Measurements from ENCODE around the gene LAD1. TPM values are rescaled to one million over a fixed set of nuclear protein-coding genes. Genes with fewer than 3 reads are reported as not detected.

LAD1 gene
- polyA plus RNA-seq, 4 donors, result 28.0 to 38.1 (median 31.2) TPM

GRCh38 chr1:201353186-201353940 lies 45.8 kb downstream of the LAD1 start:
- DNase-seq (ENCODE audit: low read depth in 4 of 4, low spot score in 2 of 4), result no peak

GRCh38 chr1:201351617-201352016 lies 47.5 kb downstream of the LAD1 start:
- no peak for DNase-seq (ENCODE audit: low read depth in 4 of 4, low spot score in 2 of 4)

- no peak for DNase-seq (ENCODE audit: low read depth in 4 of 4, low spot score in 2 of 4)
Observed at GRCh38 chr1:201350884-201351283, 48.2 kb downstream of the LAD1 start.

- no peak for DNase-seq (ENCODE audit: low read depth in 4 of 4, low spot score in 2 of 4)
Observed at GRCh38 chr1:201350361-201350725, 48.8 kb downstream of the LAD1 start.

- no peak for DNase-seq (ENCODE audit: low read depth in 4 of 4, low spot score in 2 of 4)
Observed at GRCh38 chr1:201349092-201349491, 50.0 kb downstream of the LAD1 start.

GRCh38 chr1:201348211-201348566 lies 50.9 kb downstream of the LAD1 start:
- DNase-seq (ENCODE audit: low read depth in 4 of 4, low spot score in 2 of 4), result no peak

- no peak for DNase-seq (ENCODE audit: low read depth in 4 of 4, low spot score in 2 of 4)
Observed at GRCh38 chr1:201347498-201348210, 51.5 kb downstream of the LAD1 start.

GRCh38 chr1:201346987-201347386 lies 52.1 kb downstream of the LAD1 start:
- no peak for DNase-seq (ENCODE audit: low read depth in 4 of 4, low spot score in 2 of 4)

GRCh38 chr1:201346337-201346939 lies 52.7 kb downstream of the LAD1 start:
- DNase-seq (ENCODE audit: low read depth in 4 of 4, low spot score in 2 of 4), result peak in 1 of 4 donors; percentile 53

GRCh38 chr1:201345081-201345355 lies 54.1 kb downstream of the LAD1 start:
- no peak for DNase-seq (ENCODE audit: low read depth in 4 of 4, low spot score in 2 of 4)

- no peak for DNase-seq (ENCODE audit: low read depth in 4 of 4, low spot score in 2 of 4)
Observed at GRCh38 chr1:201344206-201345080, 54.7 kb downstream of the LAD1 start.

- no peak for DNase-seq (ENCODE audit: low read depth in 4 of 4, low spot score in 2 of 4)
Observed at GRCh38 chr1:201341377-201341776, 57.7 kb downstream of the LAD1 start.

- DNase-seq (ENCODE audit: low read depth in 4 of 4, low spot score in 2 of 4), result no peak
Observed at GRCh38 chr1:201336711-201337450, 62.2 kb downstream of the LAD1 start.

GRCh38 chr1:201335901-201336300 lies 63.2 kb downstream of the LAD1 start:
- DNase-seq (ENCODE audit: low read depth in 4 of 4, low spot score in 2 of 4), result no peak

GRCh38 chr1:201335174-201335870 lies 63.8 kb downstream of the LAD1 start:
- no peak for DNase-seq (ENCODE audit: low read depth in 4 of 4, low spot score in 2 of 4)

- DNase-seq (ENCODE audit: low read depth in 4 of 4, low spot score in 2 of 4), result no peak
Observed at GRCh38 chr1:201334325-201335173, 64.6 kb downstream of the LAD1 start.

GRCh38 chr1:201332616-201333335 lies 66.3 kb downstream of the LAD1 start:
- DNase-seq (ENCODE audit: low read depth in 4 of 4, low spot score in 2 of 4), result no peak

GRCh38 chr1:201332021-201332420 lies 67.1 kb downstream of the LAD1 start:
- no peak for DNase-seq (ENCODE audit: low read depth in 4 of 4, low spot score in 2 of 4)
